ENCODE data around the gene KIRREL3. TPM values are rescaled to one million over a fixed set of nuclear protein-coding genes. Genes with fewer than 3 reads are reported as not detected.

Gene KIRREL3
- total and polyA plus RNA-seq, 10 donors, result 0.50 to 5.4 (median 2.0) TPM

DNA sequence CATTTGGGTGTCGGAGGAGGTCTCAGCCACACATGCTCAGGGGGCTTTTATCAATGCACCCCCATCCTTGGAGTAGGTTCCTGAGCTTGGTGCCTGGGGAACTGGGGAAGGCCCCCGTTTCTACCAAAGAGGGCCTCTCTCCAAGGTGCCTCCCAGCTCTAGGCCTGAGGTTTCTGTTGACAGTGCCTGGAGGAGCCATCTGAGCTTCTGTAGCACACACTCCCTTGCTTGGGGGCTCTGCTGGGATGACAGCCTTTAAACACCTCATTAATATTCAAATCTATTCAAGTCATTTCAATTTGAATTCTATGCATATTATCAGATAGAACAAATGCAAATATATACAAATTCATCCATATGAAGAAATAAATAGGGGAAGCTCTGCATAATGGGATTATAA is 18.9 kb downstream of the KIRREL3 start:
- Histone ChIP-seq H3K36me3 (no peaks in the 10 kb centered on the region), H3K27me3 (replicated peaks in 1 of 7) (peaks cover 0 to 34% (median 0%) of the 10 kb centered on the region in 7 donors), H3K4me1 (no peaks in the 10 kb centered on the region), H3K9me3 (peaks cover 0 to 5% (median 0%) of the 10 kb centered on the region in 8 donors), H3K27ac (no peak overlapping the region), H3K4me3 (no peak overlapping the region)
- TF ChIP-seq POLR2A (IDR thresholded peaks at IDR 0.05), result no peak
- DNase-seq, result no peak
- intact Hi-C loops (cut with DNase I; ENCODE audit: low total_unique reads), result no loop called here
- WGBS, 5 donors, result 59 to 100% (median 81%) methylated on average over 2 of the region's 2 CpGs

DNA sequence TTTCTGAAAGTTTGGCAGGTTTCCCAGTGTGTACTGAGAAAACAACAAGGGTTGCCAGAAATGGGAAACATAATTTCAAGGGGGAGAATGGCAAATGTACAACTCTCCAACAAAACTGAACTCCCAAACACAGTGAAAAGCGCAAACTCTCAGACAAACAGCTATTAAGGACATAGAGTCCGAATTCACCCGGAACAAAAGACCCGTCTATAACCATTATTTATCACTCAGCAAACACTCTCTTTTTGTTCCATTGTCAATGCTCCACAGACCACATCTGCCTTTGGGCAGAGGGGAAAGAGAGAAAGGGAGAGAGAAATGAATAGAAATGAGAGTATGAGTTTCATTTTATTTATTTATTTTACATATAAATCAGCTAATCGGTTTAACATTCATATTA is 21.7 kb downstream of the KIRREL3 start:
- H3K4me3 ChIP-seq, result no peak overlapping the region
- intact Hi-C loops (cut with DNase I; ENCODE audit: low total_unique reads), result no loop called here
- 79 to 88% (median 85%) methylated on average over 5 of the region's 5 CpGs for WGBS, 5 donors
- peaks cover 0 to 5% (median 0%) of the 10 kb centered on the region in 8 donors for H3K9me3 ChIP-seq
- H3K27ac ChIP-seq, result no peak overlapping the region
- DNase-seq, result no peak
- no peaks in the 10 kb centered on the region for H3K36me3 ChIP-seq
- no peaks in the 10 kb centered on the region for H3K4me1 ChIP-seq
- TF ChIP-seq, protein P1, sequence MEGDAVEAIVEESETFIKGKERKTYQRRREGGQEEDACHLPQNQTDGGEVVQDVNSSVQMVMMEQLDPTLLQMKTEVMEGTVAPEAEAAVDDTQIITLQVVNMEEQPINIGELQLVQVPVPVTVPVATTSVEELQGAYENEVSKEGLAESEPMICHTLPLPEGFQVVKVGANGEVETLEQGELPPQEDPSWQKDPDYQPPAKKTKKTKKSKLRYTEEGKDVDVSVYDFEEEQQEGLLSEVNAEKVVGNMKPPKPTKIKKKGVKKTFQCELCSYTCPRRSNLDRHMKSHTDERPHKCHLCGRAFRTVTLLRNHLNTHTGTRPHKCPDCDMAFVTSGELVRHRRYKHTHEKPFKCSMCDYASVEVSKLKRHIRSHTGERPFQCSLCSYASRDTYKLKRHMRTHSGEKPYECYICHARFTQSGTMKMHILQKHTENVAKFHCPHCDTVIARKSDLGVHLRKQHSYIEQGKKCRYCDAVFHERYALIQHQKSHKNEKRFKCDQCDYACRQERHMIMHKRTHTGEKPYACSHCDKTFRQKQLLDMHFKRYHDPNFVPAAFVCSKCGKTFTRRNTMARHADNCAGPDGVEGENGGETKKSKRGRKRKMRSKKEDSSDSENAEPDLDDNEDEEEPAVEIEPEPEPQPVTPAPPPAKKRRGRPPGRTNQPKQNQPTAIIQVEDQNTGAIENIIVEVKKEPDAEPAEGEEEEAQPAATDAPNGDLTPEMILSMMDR (IDR thresholded peaks at IDR 0.05 in 8 of 11, conservative IDR thresholded peaks at IDR 0.05 in 3 of 11), result no peak
- TF ChIP-seq POLR2A (IDR thresholded peaks at IDR 0.05), result no peak
- no peak for TF ChIP-seq POLR2AphosphoS5 (IDR thresholded peaks at IDR 0.05)
- peaks cover 0 to 24% (median 0%) of the 10 kb centered on the region in 7 donors for H3K27me3 ChIP-seq (replicated peaks in 1 of 7)

- H3K27ac ChIP-seq, result no peak overlapping the region
- intact Hi-C loops (cut with DNase I; ENCODE audit: low total_unique reads), result no loop called here
- H3K4me1 ChIP-seq, result no peaks in the 10 kb centered on the region
- DNase-seq, result no peak
- H3K9me3 ChIP-seq, result no peaks in the 10 kb centered on the region
- H3K36me3 ChIP-seq, result no peaks in the 10 kb centered on the region
- TF ChIP-seq, protein P1 (IDR thresholded peaks at IDR 0.05 in 8 of 11, conservative IDR thresholded peaks at IDR 0.05 in 3 of 11), result no peak
- TF ChIP-seq POLR2AphosphoS5 (IDR thresholded peaks at IDR 0.05) (no peak), POLR2A (IDR thresholded peaks at IDR 0.05) (no peak)
- H3K27me3 ChIP-seq (replicated peaks in 1 of 7), result peaks cover 0 to 24% (median 0%) of the 10 kb centered on the region in 7 donors
- 61 to 76% (median 65%) methylated on average over 3 of the region's 3 CpGs for WGBS, 5 donors
- H3K4me3 ChIP-seq, result no peak overlapping the region
Observed at GRCh38 chr11:126978165-126978564, 22.4 kb downstream of the KIRREL3 start.

DNA sequence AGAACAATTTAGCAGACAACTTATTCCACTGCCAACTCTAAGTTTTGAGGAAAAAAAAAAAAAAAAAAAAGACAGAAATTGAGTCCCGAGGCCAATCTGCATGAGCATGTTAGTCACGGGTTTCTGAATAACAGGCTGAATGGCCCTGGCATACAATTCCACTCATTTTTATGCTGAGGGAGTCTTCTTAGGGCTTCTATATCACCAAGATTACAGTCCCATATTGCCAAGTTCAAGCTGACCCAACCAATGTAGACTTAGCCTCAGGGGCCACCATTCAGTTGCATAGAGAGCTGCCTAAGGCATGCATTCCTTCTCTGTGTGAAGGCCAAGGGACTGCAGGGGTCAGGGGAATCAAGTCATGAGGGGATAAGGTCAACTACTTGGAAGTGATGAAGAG is 27.5 kb downstream of the KIRREL3 start:
- Histone ChIP-seq H3K4me1 (no peaks in the 10 kb centered on the region), H3K27ac (no peak overlapping the region), H3K36me3 (no peaks in the 10 kb centered on the region), H3K27me3 (replicated peaks in 1 of 7) (peaks cover 0 to 33% (median 5%) of the 10 kb centered on the region in 7 donors), H3K4me3 (no peak overlapping the region), H3K9me3 (peaks cover 0 to 7% (median 1%) of the 10 kb centered on the region in 8 donors)
- DNase-seq, result no peak
- WGBS, 5 donors, result 84 to 92% (median 88%) methylated on average over 2 of the region's 2 CpGs
- TF ChIP-seq POLR2A (IDR thresholded peaks at IDR 0.05) (no peak), POLR2AphosphoS5 (IDR thresholded peaks at IDR 0.05) (no peak)
- TF ChIP-seq, protein P1 (IDR thresholded peaks at IDR 0.05 in 8 of 11, conservative IDR thresholded peaks at IDR 0.05 in 3 of 11), result no peak
- intact Hi-C loops (cut with DNase I; ENCODE audit: low total_unique reads), result loop anchor here (5.0 kb wide), 1 partner anchor 256 kb away; no protein-coding TSS in a partner anchor
